Measurements from ENCODE around the gene FCRL1. TPM values are rescaled to one million over a fixed set of nuclear protein-coding genes. Genes with fewer than 3 reads are reported as not detected.

FCRL1 gene
- total RNA-seq, 6 experiments from 2014 or later: not detected

DNA sequence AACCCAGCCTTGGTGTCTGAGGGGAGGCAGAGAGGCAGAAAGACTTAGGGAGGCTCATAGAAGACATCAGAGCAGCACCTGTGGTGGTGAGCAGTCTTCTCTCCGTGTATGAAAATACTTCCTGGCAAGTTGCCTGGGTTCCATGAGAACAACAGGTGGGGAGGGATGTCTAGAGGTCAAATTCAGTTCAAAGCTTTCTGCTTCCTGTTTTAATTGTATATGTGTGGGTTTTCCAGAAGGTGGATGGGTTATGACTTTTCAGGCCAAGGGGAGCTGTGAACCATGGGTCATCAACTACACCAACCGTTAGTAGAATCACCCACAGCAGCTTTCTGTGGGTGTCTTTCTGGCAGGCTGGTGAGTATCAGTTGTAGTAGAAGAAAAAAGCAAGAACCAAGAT is 38.9 kb downstream of the FCRL1 start:
- DNase-seq: no peak
- no peaks in the 10 kb centered on the region for H3K36me3 Mint-ChIP-seq (ENCODE audit: low read depth)
- peaks cover 2% of the 10 kb centered on the region for H3K27me3 Mint-ChIP-seq (ENCODE audit: insufficient read depth)
- H3K4me1 Mint-ChIP-seq (ENCODE audit: low read depth): no peaks in the 10 kb centered on the region
- no peak overlapping the region for H3K27ac Mint-ChIP-seq
- H3K4me3 Mint-ChIP-seq: no peak overlapping the region
- TF ChIP-seq, protein P1, sequence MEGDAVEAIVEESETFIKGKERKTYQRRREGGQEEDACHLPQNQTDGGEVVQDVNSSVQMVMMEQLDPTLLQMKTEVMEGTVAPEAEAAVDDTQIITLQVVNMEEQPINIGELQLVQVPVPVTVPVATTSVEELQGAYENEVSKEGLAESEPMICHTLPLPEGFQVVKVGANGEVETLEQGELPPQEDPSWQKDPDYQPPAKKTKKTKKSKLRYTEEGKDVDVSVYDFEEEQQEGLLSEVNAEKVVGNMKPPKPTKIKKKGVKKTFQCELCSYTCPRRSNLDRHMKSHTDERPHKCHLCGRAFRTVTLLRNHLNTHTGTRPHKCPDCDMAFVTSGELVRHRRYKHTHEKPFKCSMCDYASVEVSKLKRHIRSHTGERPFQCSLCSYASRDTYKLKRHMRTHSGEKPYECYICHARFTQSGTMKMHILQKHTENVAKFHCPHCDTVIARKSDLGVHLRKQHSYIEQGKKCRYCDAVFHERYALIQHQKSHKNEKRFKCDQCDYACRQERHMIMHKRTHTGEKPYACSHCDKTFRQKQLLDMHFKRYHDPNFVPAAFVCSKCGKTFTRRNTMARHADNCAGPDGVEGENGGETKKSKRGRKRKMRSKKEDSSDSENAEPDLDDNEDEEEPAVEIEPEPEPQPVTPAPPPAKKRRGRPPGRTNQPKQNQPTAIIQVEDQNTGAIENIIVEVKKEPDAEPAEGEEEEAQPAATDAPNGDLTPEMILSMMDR (IDR thresholded peaks at IDR 0.05): no peak
- H3K9me3 Mint-ChIP-seq: peaks cover 35% of the 10 kb centered on the region

DNA sequence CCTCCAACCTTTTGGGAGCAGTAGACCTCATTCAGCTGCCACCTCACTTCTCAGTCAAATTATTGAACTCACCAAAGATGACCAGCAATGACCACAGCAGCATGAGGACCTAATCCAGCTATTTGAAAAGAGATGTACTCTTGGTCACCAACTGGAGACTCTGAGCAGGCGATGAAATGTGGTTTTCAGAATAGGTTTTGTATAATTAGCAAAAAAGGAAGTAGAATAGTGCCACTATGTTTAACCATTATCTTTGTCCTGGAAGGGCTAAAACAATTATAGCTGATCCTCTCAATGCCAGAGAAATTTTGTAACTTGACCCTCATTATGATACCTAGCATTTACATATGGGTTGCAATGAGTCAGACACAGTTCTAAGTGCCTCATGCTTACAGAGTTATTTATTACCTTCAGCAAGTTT is 42.9 kb downstream of the FCRL1 start, which contains the start of gene FCRL2:
TSS of gene FCRL2 (minus strand) at position 162 of the 421 bp plus-strand sequence. CDS start at position 103, 59 bp downstream.
- DNase-seq: no peak
- TF ChIP-seq, protein P1 (IDR thresholded peaks at IDR 0.05): no peak
- Mint-ChIP-seq H3K9me3 (peaks cover 35% of the 10 kb centered on the region), H3K36me3 (ENCODE audit: low read depth) (no peaks in the 10 kb centered on the region), H3K27ac (no peak within 1 kb of the TSS), H3K27me3 (ENCODE audit: insufficient read depth) (peaks cover 2% of the 10 kb centered on the region; the same call in 1 of the 2 replicates), H3K4me3 (no peak within 1 kb of the TSS), H3K4me1 (ENCODE audit: low read depth) (no peaks in the 10 kb centered on the region)

DNA sequence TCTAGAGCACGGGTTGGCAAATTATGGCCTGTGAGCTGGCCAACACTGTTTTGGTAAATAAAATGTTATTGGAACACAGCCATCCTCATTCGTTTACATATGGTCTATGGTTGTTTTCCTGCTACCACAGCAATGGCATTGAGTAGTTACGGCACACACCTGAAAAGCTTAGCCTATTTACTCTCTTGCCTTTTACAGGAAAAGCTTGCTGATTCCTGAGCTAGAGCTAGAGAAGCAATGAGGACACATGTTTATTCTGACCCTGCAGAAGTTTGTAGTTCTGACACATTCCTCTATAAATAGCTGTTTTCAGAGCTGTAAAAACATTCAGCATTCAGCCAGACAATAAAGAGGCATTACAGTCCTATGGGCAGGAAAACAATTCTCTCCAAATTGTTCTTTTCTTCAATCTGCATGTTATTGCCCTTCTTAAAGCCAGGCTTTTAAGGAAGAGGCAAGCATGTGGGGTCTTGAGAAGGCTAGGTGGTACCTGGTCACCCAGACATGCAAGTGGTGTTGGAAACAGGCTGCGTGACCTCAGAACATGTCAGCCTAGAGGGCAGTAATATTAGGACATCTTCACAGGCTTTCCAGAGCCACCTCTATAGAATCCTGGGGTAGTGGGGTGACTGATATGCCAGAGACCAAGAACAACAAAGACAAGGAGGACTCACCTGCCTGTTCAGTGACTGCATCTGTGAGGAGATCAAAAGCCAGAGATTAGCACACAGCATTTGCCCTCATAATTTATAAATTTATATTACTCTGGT is 44.6 kb downstream of the FCRL1 start:
- Mint-ChIP-seq H3K4me1 (ENCODE audit: low read depth) (no peaks in the 10 kb centered on the region), H3K27me3 (ENCODE audit: insufficient read depth) (no peaks in the 10 kb centered on the region; the same call in 1 of the 2 replicates), H3K9me3 (peaks cover 22% of the 10 kb centered on the region), H3K36me3 (ENCODE audit: low read depth) (no peaks in the 10 kb centered on the region), H3K4me3 (no peak overlapping the region), H3K27ac (no peak overlapping the region)
- no peak for DNase-seq
- TF ChIP-seq, protein P1 (IDR thresholded peaks at IDR 0.05): no peak

DNA sequence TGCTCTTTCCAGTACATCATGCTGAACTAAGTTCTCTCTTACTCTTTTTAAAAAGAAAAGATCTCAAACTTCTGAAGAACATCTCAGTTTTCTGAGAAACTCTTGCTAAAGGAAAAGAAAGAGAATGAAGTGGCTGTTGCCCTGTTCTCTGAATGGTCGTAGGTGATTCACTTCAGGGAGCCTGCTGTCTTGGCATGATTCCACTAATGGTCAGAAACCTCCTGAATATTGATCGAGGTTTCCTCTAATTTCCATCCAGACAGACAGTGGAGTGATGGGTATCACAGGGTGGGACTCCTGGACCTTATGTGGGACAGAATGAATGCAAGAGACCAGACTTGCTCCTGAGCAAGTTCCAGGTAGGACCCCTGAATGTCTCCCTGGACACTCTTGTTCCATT is 45.5 kb downstream of the FCRL1 start:
- peaks cover 19% of the 10 kb centered on the region for H3K9me3 Mint-ChIP-seq
- no peaks in the 10 kb centered on the region for H3K4me1 Mint-ChIP-seq (ENCODE audit: low read depth)
- peaks cover 2% of the 10 kb centered on the region for H3K27me3 Mint-ChIP-seq (ENCODE audit: insufficient read depth)
- TF ChIP-seq, protein P1 (IDR thresholded peaks at IDR 0.05): no peak
- H3K27ac Mint-ChIP-seq: no peak overlapping the region
- H3K4me3 Mint-ChIP-seq: no peak overlapping the region
- H3K36me3 Mint-ChIP-seq (ENCODE audit: low read depth): no peaks in the 10 kb centered on the region
- no peak for DNase-seq

DNA sequence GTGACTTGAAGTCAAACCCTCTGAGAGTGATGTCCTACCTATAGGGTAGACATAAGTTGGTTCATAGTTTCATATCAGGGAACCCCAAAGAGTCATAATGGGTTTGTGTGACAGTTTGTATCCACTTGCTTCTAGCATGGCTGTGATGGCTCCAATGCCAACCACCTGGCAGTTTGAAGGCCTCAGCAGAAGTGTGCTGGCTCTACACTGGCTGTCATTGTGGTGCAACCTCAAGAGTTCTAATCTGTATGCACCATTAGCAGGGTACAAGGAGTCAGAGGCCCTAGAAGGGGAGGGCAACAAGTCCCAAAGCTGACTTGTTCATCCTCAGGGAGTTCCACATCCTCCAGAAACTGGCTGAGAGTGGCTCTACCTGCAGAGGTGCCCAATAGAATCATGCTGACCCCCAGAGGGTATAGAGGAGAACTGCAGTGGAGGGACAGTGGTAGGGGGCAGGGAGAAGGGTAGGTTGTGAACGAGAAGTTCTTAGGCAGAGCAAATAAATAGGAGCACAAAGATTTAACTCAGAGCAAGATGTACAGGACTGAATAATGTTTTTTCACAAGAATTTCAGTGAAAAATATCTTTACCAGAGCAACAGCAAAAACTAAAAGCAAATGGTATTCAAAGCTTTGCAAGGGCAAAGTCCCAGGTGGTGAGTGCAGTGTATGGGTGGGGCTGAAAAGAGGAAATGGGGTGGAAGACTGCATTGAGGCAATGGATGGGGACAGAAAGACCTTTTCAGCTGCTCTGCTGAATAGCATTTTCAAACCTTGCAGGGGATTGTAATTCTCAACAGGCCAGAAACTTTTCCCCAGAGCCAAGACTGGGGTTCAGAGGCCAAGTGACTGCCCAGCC is 46.2 kb downstream of the FCRL1 start:
- no peak overlapping the region for H3K27ac Mint-ChIP-seq
- no peak for DNase-seq
- peaks cover 2% of the 10 kb centered on the region for H3K27me3 Mint-ChIP-seq (ENCODE audit: insufficient read depth)
- no peaks in the 10 kb centered on the region for H3K36me3 Mint-ChIP-seq (ENCODE audit: low read depth)
- peaks cover 17% of the 10 kb centered on the region for H3K9me3 Mint-ChIP-seq
- TF ChIP-seq, protein P1 (IDR thresholded peaks at IDR 0.05): no peak
- H3K4me1 Mint-ChIP-seq (ENCODE audit: low read depth): no peaks in the 10 kb centered on the region
- H3K4me3 Mint-ChIP-seq: no peak overlapping the region
